Measurements from ENCODE around the gene FANK1. TPM values are rescaled to one million over a fixed set of nuclear protein-coding genes. Genes with fewer than 3 reads are reported as not detected.

Gene FANK1
- total RNA-seq, 2 experiments from 2014 or later, result not detected

DNA sequence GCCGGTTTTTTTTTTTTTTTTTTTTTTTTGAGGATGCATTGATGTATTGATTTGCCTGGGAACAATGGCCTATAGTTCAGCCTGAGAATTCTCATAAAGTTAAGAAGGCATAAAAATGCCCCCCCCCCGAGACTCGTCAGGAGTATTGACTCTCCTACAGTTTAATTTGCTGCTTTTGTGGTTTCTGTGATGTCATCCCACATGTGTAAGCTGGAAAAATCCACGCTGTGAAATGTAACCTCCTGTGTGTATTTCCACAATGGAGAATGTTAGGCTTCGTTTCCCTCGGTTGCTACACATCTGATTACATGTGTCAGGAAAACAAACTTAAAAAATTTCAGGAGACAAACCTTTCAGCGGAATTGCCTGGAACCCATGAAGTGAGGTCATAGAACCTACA lies 117.9 kb downstream of the FANK1 start:
- no peaks in the 10 kb centered on the region for H3K4me1 ChIP-seq (ENCODE audit: insufficient read depth, low read length, poor library complexity, severe bottlenecking)
- CTCF ChIA-PET (ENCODE audit: unreplicated experiment), result no interaction called here
- no peak overlapping the region for H2AFZ ChIP-seq (ENCODE audit: low read length)
- no peaks in the 10 kb centered on the region for H4K20me1 ChIP-seq (ENCODE audit: insufficient read depth, low read length)
- no TSS peak for BruUV-seq (replicated peaks)
- no peak overlapping the region for H3K4me2 ChIP-seq (ENCODE audit: low read length)
- no peaks in the 10 kb centered on the region for H3K9me2 ChIP-seq (ENCODE audit: insufficient read depth, low read length)
- no peak overlapping the region for H3K27ac ChIP-seq (ENCODE audit: low read depth, low read length, poor library complexity, severe bottlenecking)
- TF ChIP-seq, protein P1, sequence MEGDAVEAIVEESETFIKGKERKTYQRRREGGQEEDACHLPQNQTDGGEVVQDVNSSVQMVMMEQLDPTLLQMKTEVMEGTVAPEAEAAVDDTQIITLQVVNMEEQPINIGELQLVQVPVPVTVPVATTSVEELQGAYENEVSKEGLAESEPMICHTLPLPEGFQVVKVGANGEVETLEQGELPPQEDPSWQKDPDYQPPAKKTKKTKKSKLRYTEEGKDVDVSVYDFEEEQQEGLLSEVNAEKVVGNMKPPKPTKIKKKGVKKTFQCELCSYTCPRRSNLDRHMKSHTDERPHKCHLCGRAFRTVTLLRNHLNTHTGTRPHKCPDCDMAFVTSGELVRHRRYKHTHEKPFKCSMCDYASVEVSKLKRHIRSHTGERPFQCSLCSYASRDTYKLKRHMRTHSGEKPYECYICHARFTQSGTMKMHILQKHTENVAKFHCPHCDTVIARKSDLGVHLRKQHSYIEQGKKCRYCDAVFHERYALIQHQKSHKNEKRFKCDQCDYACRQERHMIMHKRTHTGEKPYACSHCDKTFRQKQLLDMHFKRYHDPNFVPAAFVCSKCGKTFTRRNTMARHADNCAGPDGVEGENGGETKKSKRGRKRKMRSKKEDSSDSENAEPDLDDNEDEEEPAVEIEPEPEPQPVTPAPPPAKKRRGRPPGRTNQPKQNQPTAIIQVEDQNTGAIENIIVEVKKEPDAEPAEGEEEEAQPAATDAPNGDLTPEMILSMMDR (conservative IDR thresholded peaks at IDR 0.05; ENCODE audit: low read length), result no peak
- no peak for TF ChIP-seq EZH2phosphoT487 (IDR thresholded peaks at IDR 0.05; ENCODE audit: borderline replicate concordance, low read depth, low read length)
- H3K9me3 ChIP-seq (ENCODE audit: low read length), result no peaks in the 10 kb centered on the region
- H3K4me3 ChIP-seq (ENCODE audit: low read depth, low read length, poor library complexity, severe bottlenecking), result no peak overlapping the region
- intact Hi-C loops (cut with micrococcal nuclease; ENCODE audit: unreplicated experiment), result no loop called here
- no peak for DNase-seq (ENCODE audit: low spot score)
- POLR2A ChIA-PET, result no interaction called here
- no peaks in the 10 kb centered on the region for H3K36me3 ChIP-seq (ENCODE audit: insufficient read depth, low read length)
- H3K79me2 ChIP-seq (ENCODE audit: insufficient read depth, low read depth, low read length), result no peaks in the 10 kb centered on the region

DNA sequence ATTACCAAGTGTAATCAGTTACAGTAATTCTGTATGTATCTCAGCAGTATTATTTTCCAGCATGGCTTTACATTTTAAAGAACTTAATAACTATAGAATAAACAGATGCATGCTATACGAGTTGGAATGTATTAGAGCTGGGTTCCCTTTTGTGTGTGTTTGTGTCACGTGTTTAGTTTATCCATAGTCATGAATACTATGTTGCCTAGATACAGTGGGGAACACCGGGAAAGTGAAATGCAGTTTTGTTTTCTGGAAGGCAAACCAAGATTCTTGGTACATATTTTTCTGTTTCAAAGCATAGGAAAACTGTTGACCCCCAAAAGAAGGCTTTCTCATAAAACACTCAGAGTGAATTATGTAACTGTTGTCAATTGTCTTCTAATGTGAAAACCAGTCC lies 119.0 kb downstream of the FANK1 start:
- H3K79me2 ChIP-seq (ENCODE audit: insufficient read depth, low read depth, low read length), result no peaks in the 10 kb centered on the region
- ChIA-PET CTCF (ENCODE audit: unreplicated experiment) (no interaction called here), POLR2A (no interaction called here)
- no peaks in the 10 kb centered on the region for H4K20me1 ChIP-seq (ENCODE audit: insufficient read depth, low read length)
- TF ChIP-seq, protein P1 (conservative IDR thresholded peaks at IDR 0.05; ENCODE audit: low read length), result no peak
- no peak for TF ChIP-seq EZH2phosphoT487 (IDR thresholded peaks at IDR 0.05; ENCODE audit: borderline replicate concordance, low read depth, low read length)
- no peaks in the 10 kb centered on the region for H3K4me1 ChIP-seq (ENCODE audit: insufficient read depth, low read length, poor library complexity, severe bottlenecking)
- no TSS peak for BruUV-seq (replicated peaks)
- no peak overlapping the region for H3K4me3 ChIP-seq (ENCODE audit: low read depth, low read length, poor library complexity, severe bottlenecking)
- H3K36me3 ChIP-seq (ENCODE audit: insufficient read depth, low read length), result no peaks in the 10 kb centered on the region
- intact Hi-C loops (cut with micrococcal nuclease; ENCODE audit: unreplicated experiment), result no loop called here
- no peaks in the 10 kb centered on the region for H3K9me2 ChIP-seq (ENCODE audit: insufficient read depth, low read length)
- H3K27ac ChIP-seq (ENCODE audit: low read depth, low read length, poor library complexity, severe bottlenecking), result no peak overlapping the region
- H3K9me3 ChIP-seq (ENCODE audit: low read length), result no peaks in the 10 kb centered on the region
- H3K4me2 ChIP-seq (ENCODE audit: low read length), result no peak overlapping the region
- no peak overlapping the region for H2AFZ ChIP-seq (ENCODE audit: low read length)
- no peak for DNase-seq (ENCODE audit: low spot score)

DNA sequence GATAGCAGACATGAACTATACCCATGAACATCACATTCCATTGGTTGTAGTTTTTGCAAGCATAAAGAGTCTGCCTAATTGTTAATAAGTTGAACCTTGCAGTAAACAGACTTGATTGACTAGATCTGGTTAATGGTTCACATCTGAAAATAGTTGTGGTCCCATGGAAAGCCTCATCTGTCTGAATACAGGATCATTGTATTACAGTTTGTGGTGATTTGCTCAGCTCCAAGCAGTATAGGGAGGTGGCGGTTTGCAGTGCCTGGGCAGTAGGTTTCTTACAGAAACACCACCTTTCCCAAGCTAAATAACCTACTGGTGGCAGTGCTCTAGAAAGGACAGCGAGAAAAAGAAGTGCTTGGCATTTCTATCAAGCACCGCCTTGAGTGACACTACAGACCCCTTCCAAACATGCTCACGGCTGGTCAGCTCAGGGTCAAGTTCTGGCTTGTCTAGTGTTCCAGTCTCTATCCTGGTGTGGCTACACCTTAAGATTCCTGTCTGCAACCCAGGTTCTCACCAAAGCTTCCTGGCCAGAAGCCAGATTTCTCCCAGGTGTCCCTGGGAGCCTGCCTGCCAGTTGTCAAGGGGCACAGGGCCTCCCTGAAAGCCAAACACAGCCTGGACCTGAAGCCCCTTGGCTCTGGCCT lies 119.9 kb downstream of the FANK1 start:
- no peaks in the 10 kb centered on the region for H3K36me3 ChIP-seq (ENCODE audit: insufficient read depth, low read length)
- ChIA-PET CTCF (ENCODE audit: unreplicated experiment) (no interaction called here), POLR2A (no interaction called here)
- no peaks in the 10 kb centered on the region for H3K4me1 ChIP-seq (ENCODE audit: insufficient read depth, low read length, poor library complexity, severe bottlenecking)
- no peak for TF ChIP-seq EZH2phosphoT487 (IDR thresholded peaks at IDR 0.05; ENCODE audit: borderline replicate concordance, low read depth, low read length)
- TF ChIP-seq, protein P1 (conservative IDR thresholded peaks at IDR 0.05; ENCODE audit: low read length), result no peak
- H3K9me2 ChIP-seq (ENCODE audit: insufficient read depth, low read length), result no peaks in the 10 kb centered on the region
- no peaks in the 10 kb centered on the region for H4K20me1 ChIP-seq (ENCODE audit: insufficient read depth, low read length)
- H3K27ac ChIP-seq (ENCODE audit: low read depth, low read length, poor library complexity, severe bottlenecking), result no peak overlapping the region
- intact Hi-C loops (cut with micrococcal nuclease; ENCODE audit: unreplicated experiment), result no loop called here
- no peak overlapping the region for H3K4me3 ChIP-seq (ENCODE audit: low read depth, low read length, poor library complexity, severe bottlenecking)
- H2AFZ ChIP-seq (ENCODE audit: low read length), result no peak overlapping the region
- no TSS peak for BruUV-seq (replicated peaks)
- no peak overlapping the region for H3K4me2 ChIP-seq (ENCODE audit: low read length)
- no peak for DNase-seq (ENCODE audit: low spot score)
- H3K79me2 ChIP-seq (ENCODE audit: insufficient read depth, low read depth, low read length), result no peaks in the 10 kb centered on the region
- no peaks in the 10 kb centered on the region for H3K9me3 ChIP-seq (ENCODE audit: low read length)
